Muscle of leg (tissue), 11 donors: ENCODE measurements around the gene MAML3. TPM values are rescaled to one million over a fixed set of nuclear protein-coding genes. Genes with fewer than 3 reads are reported as not detected.

Experiments used
- DNase-seq: peaks from one replicate; pipeline ENCODE4 v3.0.0; 2013
- H3K27ac ChIP-seq: one replicate; pipeline ENCODE4 v1.5.1; 2013; ENCODE audit warnings: mild to moderate bottlenecking, low read length, control low read depth
- H3K27me3 ChIP-seq: one replicate; pipeline ENCODE4 v1.6.1; 2013; ENCODE audit warnings: low read length; ENCODE audit not compliant: control insufficient read depth, insufficient read depth
- H3K36me3 ChIP-seq: one replicate; pipeline ENCODE4 v1.6.1; 2013; ENCODE audit warnings: low read length; ENCODE audit not compliant: control insufficient read depth, insufficient read depth
- H3K4me1 ChIP-seq: one replicate; pipeline ENCODE4 v1.6.1; 2013; ENCODE audit warnings: low read length; ENCODE audit not compliant: control insufficient read depth, insufficient read depth
- H3K4me3 ChIP-seq: one replicate; pipeline ENCODE4 v1.5.1; 2013; ENCODE audit warnings: low read length, control low read depth
- H3K9me3 ChIP-seq: replicated peaks from 2 replicates; pipeline ENCODE4 v1.6.1; 2013; ENCODE audit warnings: low read depth, low read length; ENCODE audit not compliant: control insufficient read depth
- WGBS: methylation state at CpG from one replicate; pipeline ENCODE4 v1.1.5; 2013; ENCODE audit warnings: missing lambda C conversion rate; ENCODE audit not compliant: insufficient coverage; 5-methylcytosine and 5-hydroxymethylcytosine counted together
- polyA plus RNA-seq, 8 donors: library from polyadenylated mRNA; unstranded; fragments of 120-200 nt; gene quantifications; one replicate each; pipeline versions ENCODE4 v1.2.1 to v1.2.3, GENCODE V29; 2013; ENCODE audit warnings: inconsistent platforms in 1 of 8, low replicate concordance in 1 of 8; ENCODE audit not compliant: insufficient read length in 8 of 8, insufficient read depth in 1 of 8
- total RNA-seq: library from RNA; stranded (reverse); fragments of 120-200 nt; gene quantifications from one replicate; pipeline ENCODE4 v1.2.4, GENCODE V29; 2013

MAML3 gene
- total and polyA plus RNA-seq, 9 donors: 3.0 to 5.5 (median 5.0) TPM

DNA sequence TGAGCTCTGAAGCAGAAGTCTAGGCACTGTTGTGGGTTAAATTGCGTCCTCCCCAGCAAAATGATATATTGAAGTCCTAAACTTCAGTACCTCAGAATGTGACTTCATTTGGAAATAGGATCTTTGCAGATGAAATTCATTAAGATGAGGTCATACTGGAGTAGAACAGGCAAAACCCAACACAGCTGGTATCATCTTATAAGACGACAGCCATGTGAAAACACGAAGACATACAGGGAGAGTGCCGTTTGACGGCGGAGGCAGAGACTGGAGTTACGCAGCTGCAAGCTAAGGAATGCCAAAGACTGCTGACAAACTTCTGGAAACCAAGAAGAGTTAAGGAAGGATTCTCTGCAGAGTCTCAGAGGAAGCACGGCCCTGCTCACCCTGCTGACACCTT, 241.5 kb downstream of the MAML3 start:
- WGBS: 48% methylated on average over 7 of the region's 8 CpGs
- Histone ChIP-seq H3K36me3 (no peaks in the 10 kb centered on the region), H3K9me3 (no peaks in the 10 kb centered on the region), H3K27me3 (no peaks in the 10 kb centered on the region), H3K27ac (no peak overlapping the region), H3K4me1 (peaks cover 10% of the 10 kb centered on the region), H3K4me3 (no peak overlapping the region)
- peak; percentile 61 for DNase-seq

DNA sequence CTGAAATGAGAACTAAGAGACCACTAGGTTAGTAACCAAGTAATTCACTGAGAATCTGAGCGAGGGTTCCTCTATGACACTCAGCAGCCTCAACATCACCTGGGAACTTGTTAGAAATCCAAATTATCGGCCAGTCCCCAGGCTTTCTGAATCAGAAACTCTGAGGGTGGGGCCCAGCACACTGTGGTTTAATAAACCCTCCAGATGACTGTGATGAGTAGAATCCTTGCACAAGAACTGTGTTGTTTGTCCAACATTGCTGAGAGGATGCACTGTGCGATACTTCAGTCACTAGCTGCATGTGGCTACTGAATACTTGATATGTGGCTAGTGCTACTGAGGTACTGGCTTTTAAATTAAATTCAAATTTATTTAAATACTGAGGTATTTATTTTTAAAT, 243.9 kb downstream of the MAML3 start:
- no peak for DNase-seq
- WGBS: no CpG with 5 or more reads among the region's 3 CpGs
- no peaks in the 10 kb centered on the region for H3K27me3 ChIP-seq
- peaks cover 4% of the 10 kb centered on the region for H3K4me1 ChIP-seq
- H3K36me3 ChIP-seq: no peaks in the 10 kb centered on the region
- H3K9me3 ChIP-seq: no peaks in the 10 kb centered on the region
- no peak overlapping the region for H3K27ac ChIP-seq
- H3K4me3 ChIP-seq: no peak overlapping the region

GRCh38 chr4:139908636-139909437, 245.1 kb downstream of the MAML3 start:
- no peak overlapping the region for H3K27ac ChIP-seq
- 96% methylated on average over 3 of the region's 9 CpGs for WGBS

DNA sequence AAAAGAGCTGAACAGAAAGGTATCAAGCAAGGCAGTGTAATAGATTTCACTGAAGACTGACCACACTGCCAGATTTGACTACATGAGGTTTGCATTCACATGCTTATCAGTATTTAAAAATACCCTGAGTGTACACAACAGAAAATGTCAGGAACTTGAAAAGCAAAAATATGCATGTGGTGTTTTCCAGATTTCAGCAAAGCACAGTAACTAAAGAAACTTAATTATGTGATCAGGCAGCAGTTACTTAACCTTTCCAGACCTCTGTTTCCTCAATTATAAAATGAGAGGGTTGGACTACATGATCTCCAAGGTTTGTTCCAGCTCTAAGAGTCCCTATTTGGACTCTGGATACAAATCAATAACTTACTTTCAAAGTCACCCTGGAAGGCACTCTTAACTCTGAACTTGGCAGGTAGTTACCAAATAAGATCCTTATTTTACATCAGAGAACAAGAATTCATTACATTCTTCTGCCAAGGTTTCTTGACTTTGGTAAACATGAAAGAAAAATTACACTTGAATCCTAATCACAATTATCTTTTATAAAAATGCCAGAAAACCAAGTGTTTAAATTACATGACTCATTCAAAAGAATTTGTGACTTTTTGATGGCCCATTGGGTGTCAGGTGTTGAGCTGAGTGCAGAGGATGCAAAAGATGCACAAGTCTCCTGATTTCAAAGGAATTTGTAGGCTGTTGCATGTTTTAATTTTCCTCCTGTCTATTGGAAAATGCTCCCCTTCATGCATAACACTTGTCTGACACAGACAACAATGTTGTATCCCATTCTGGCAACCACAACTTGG, 246.8 kb downstream of the MAML3 start:
- H3K27ac ChIP-seq: no peak overlapping the region
- H3K9me3 ChIP-seq: no peaks in the 10 kb centered on the region
- H3K4me1 ChIP-seq: peaks cover 5% of the 10 kb centered on the region
- no peak overlapping the region for H3K4me3 ChIP-seq
- DNase-seq: no peak
- H3K27me3 ChIP-seq: no peaks in the 10 kb centered on the region
- no peaks in the 10 kb centered on the region for H3K36me3 ChIP-seq

More at GRCh38 chr4:139908636-139909437, 245.1 kb downstream of the MAML3 start:
- peaks cover 4% of the 10 kb centered on the region for H3K4me1 ChIP-seq
- no peaks in the 10 kb centered on the region for H3K36me3 ChIP-seq
- no peaks in the 10 kb centered on the region for H3K27me3 ChIP-seq
- no peaks in the 10 kb centered on the region for H3K9me3 ChIP-seq
- DNase-seq: no peak
- no peak overlapping the region for H3K4me3 ChIP-seq

DNA sequence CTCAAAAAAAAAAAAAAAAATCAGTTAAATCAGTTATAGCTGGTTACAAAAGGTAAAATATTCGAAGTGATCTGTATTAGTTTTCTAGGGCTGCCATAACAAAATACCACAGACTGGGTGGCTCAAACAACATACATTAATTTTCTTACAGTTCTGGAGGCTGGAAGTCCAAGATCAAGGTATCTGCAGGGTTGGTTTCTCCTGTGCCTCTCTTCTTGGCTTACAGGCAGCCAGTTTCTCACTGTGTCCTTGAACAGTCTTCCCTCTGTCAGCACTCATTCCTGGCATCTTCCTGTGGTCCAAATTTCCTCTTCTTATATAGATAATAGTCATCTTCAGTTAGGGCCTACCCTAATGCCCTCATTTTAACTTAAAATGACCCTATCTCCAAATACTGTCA, 248.5 kb downstream of the MAML3 start:
- no peak for DNase-seq
- no peaks in the 10 kb centered on the region for H3K36me3 ChIP-seq
- H3K27ac ChIP-seq: no peak overlapping the region
- WGBS: no CpG with 5 or more reads among the region's 1 CpG
- H3K9me3 ChIP-seq: no peaks in the 10 kb centered on the region
- peaks cover 15% of the 10 kb centered on the region for H3K4me1 ChIP-seq
- H3K4me3 ChIP-seq: no peak overlapping the region
- no peaks in the 10 kb centered on the region for H3K27me3 ChIP-seq

DNA sequence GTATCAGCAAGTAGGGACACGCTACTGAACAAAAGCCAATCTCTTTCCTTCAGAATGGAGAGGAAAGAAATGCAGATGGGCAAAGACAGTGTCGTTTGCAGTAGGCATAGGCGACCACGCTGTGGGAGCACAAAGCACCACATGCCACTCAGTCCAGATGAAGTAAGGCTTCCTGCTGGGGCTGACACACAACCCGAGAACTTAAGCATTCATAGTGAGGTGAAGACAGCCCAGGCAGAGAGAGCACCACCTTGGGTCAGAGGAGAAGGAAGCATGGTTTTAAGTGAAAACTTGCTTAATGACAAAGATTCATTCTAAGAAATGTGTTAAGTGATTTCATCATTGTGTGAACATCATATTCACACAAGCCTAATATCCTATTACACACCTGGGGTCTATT, 249.6 kb downstream of the MAML3 start:
- no peaks in the 10 kb centered on the region for H3K27me3 ChIP-seq
- WGBS: 96% methylated on average over 3 of the region's 5 CpGs
- H3K4me1 ChIP-seq: peaks cover 18% of the 10 kb centered on the region
- H3K27ac ChIP-seq: no peak overlapping the region
- H3K4me3 ChIP-seq: no peak overlapping the region
- no peak for DNase-seq
- no peaks in the 10 kb centered on the region for H3K36me3 ChIP-seq
- no peaks in the 10 kb centered on the region for H3K9me3 ChIP-seq

DNA sequence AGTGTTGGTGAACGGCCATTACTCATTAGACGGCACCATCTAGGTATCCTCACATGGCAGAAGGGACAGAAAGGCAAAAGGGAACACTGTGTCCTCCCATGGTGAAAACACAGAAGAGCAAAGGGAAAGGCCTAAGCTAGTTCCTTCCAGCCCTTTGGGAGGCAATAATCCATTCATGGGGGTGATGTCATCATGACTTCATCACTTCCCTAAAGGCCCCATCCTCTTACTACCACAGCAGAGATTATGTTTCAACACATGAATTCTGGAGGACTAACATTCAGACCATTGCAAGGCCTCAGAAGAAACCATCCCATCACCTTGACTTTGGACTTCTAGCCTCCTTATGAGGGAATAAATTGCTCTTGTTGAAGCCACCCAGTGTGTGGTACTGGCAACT, 250.1 kb downstream of the MAML3 start:
- H3K36me3 ChIP-seq: no peaks in the 10 kb centered on the region
- no CpG with 5 or more reads among the region's 2 CpGs for WGBS
- no peaks in the 10 kb centered on the region for H3K27me3 ChIP-seq
- no peak overlapping the region for H3K27ac ChIP-seq
- no peak for DNase-seq
- H3K4me3 ChIP-seq: no peak overlapping the region
- peaks cover 20% of the 10 kb centered on the region for H3K4me1 ChIP-seq
- no peaks in the 10 kb centered on the region for H3K9me3 ChIP-seq

DNA sequence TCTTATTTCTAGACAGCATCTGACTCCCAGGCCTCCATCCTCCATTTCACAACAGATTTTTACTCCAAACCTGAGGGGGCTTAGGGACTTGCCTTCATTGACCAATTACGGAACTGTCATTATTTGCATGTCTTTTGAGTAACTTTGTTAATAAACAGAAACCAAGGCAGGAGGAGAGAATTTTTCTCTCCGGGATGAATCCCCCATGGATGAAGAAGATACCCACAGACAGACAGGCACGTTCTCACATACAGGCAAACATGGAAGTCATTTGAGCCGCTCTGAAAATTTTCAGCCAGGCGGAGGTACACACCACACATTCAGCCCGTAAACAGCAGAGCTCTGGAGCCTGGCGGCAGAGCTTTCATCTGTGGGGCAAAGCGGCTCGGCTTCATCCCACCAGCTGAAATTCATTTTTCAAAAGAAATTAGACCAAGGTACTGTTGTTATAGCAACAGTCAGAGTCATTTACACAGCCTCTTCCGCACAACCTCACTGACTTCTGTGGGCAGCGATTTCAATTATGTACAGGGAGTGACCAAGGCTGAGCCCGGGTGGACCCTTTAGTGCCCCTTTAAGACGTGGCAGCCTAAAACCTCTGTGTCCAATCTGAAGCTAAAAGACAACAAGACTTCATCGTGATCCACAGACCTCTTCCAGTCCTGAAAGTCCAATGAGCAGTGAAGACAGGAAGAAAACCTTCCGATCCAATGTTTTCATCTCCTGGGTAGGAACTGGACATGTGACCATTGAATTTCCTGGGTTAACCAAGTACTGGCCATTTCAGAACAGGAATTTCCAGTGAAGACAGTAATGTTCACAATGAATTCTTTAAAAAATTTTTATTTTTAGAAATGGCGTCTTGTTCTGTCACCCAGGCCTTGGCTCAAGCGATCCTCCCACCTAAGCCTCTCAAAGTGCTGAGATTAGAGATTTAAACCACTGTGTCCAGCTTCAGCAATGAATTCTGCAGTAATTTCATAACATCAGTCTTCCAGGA, 251.4 kb downstream of the MAML3 start:
- peak overlapping the region; percentile 31 for H3K4me3 ChIP-seq
- 44% methylated on average over 11 of the region's 17 CpGs for WGBS
- peaks cover 20% of the 10 kb centered on the region for H3K4me1 ChIP-seq
- no peaks in the 10 kb centered on the region for H3K9me3 ChIP-seq
- H3K36me3 ChIP-seq: no peaks in the 10 kb centered on the region
- DNase-seq: peak; percentile 65
- H3K27ac ChIP-seq: peak overlapping the region; percentile 39
- no peaks in the 10 kb centered on the region for H3K27me3 ChIP-seq

- Histone ChIP-seq H3K27me3 (no peaks in the 10 kb centered on the region), H3K4me1 (peaks cover 20% of the 10 kb centered on the region)
- peak; percentile 68 for DNase-seq
Observed at GRCh38 chr4:139901531-139902320, 252.3 kb downstream of the MAML3 start.

More at GRCh38 chr4:139901531-139902320, 252.3 kb downstream of the MAML3 start:
- H3K36me3 ChIP-seq: no peaks in the 10 kb centered on the region
- peak overlapping the region; percentile 39 for H3K27ac ChIP-seq
- H3K4me3 ChIP-seq: peak overlapping the region; percentile 31
- no peaks in the 10 kb centered on the region for H3K9me3 ChIP-seq
- 17% methylated on average over 10 of the region's 17 CpGs for WGBS
